ENCODE measurements around the gene CD177. TPM values are rescaled to one million over a fixed set of nuclear protein-coding genes. Genes with fewer than 3 reads are reported as not detected.
"Not testable (repeated sequence)": the region's sequence is repeated elsewhere in the genome, so short reads cannot be mapped to it uniquely, and the experiment has no call there.

CD177 gene
- total RNA-seq, 1 experiment from 2014 or later: not detected

DNA sequence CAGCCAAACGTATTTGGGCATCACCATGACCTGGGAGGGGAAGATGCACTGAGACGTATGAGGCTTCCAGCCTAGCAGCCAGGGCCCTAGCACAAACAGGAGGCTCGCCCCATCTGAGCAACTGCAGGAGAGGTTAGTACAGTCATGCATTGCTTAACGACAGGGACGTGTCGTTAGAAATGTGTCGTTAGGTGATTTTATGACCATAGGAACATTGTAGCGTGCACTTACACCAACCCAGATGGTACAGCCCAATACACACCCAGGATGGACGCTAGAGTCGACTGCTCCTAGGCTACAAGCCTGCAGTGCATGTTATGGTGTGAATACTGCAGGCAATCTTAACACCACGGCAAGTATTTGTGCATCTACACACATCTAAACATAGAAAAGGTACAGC, 9.3 kb downstream of the CD177 start:
- Histone ChIP-seq H3K4me1 (ENCODE audit: control insufficient read depth in 1 of 2, insufficient read depth in 2 of 2, low read length in 2 of 2) (no peaks in the 10 kb centered on the region), H3K27me3 (ENCODE audit: insufficient read depth, low read length) (peaks cover 8% of the 10 kb centered on the region), H3K4me3 (replicated peaks in 1 of 2; ENCODE audit: low read depth in 1 of 2, low read length in 2 of 2) (no peak overlapping the region), H3K27ac (ENCODE audit: low read depth, low read length) (no peak overlapping the region), H3K9ac (ENCODE audit: low read length) (no peak overlapping the region), H4K20me1 (ENCODE audit: insufficient read depth) (no peaks in the 10 kb centered on the region), H2AFZ (ENCODE audit: low read depth, low read length, poor library complexity, severe bottlenecking) (no peak overlapping the region), H3K79me2 (ENCODE audit: insufficient read depth, low read length) (no peaks in the 10 kb centered on the region), H3K36me3 (ENCODE audit: control insufficient read depth in 1 of 2, insufficient read depth in 2 of 2, low read length in 2 of 2) (no peaks in the 10 kb centered on the region), H3K9me3 (ENCODE audit: control insufficient read depth in 1 of 2, insufficient read depth in 1 of 2, low read depth in 1 of 2, low read length in 2 of 2) (no peaks in the 10 kb centered on the region), H3K4me2 (ENCODE audit: low read length) (no peak overlapping the region), H3K9me2 (ENCODE audit: insufficient read depth) (no peaks in the 10 kb centered on the region)
- DNase-seq (ENCODE audit: low read depth, low spot score) (no peak), ATAC-seq (no peak)
- intact Hi-C loops (cut with micrococcal nuclease): no loop called here
- TF ChIP-seq ELF1 (IDR thresholded peaks at IDR 0.05; ENCODE audit: borderline replicate concordance, low read depth) (no peak), SP1 (IDR thresholded peaks at IDR 0.05; ENCODE audit: low read depth) (no peak), RAD21 (IDR thresholded peaks at IDR 0.05; ENCODE audit: low read depth) (no peak), POLR2A (IDR thresholded peaks at IDR 0.05; ENCODE audit: borderline replicate concordance, extremely low read depth, insufficient read depth, insufficient read length) (no peak), SRF (IDR thresholded peaks at IDR 0.05; ENCODE audit: low read depth) (no peak), EZH2 (IDR thresholded peaks at IDR 0.05) (no peak), ZFX (IDR thresholded peaks at IDR 0.05) (no peak), ZNF274 (IDR thresholded peaks at IDR 0.05; ENCODE audit: low read depth, low read length) (no peak), SIN3A (IDR thresholded peaks at IDR 0.05; ENCODE audit: low read depth) (no peak), POLR2AphosphoS5 (IDR thresholded peaks at IDR 0.05; ENCODE audit: low read depth, low read length) (no peak), EGR1 (IDR thresholded peaks at IDR 0.05; ENCODE audit: low read depth) (no peak), CEBPB (IDR thresholded peaks at IDR 0.05; ENCODE audit: low read depth) (no peak), CBX3 (IDR thresholded peaks at IDR 0.05; ENCODE audit: low read depth) (no peak)
- TF ChIP-seq, protein P1, sequence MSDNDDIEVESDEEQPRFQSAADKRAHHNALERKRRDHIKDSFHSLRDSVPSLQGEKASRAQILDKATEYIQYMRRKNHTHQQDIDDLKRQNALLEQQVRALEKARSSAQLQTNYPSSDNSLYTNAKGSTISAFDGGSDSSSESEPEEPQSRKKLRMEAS (IDR thresholded peaks at IDR 0.05): no peak
- TF ChIP-seq, protein P2, sequence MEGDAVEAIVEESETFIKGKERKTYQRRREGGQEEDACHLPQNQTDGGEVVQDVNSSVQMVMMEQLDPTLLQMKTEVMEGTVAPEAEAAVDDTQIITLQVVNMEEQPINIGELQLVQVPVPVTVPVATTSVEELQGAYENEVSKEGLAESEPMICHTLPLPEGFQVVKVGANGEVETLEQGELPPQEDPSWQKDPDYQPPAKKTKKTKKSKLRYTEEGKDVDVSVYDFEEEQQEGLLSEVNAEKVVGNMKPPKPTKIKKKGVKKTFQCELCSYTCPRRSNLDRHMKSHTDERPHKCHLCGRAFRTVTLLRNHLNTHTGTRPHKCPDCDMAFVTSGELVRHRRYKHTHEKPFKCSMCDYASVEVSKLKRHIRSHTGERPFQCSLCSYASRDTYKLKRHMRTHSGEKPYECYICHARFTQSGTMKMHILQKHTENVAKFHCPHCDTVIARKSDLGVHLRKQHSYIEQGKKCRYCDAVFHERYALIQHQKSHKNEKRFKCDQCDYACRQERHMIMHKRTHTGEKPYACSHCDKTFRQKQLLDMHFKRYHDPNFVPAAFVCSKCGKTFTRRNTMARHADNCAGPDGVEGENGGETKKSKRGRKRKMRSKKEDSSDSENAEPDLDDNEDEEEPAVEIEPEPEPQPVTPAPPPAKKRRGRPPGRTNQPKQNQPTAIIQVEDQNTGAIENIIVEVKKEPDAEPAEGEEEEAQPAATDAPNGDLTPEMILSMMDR (IDR thresholded peaks at IDR 0.05 in 2 of 3, conservative IDR thresholded peaks at IDR 0.05 in 1 of 3; ENCODE audit: borderline replicate concordance in 1 of 3, insufficient read depth in 1 of 3, low read depth in 2 of 3, low read length in 2 of 3): no peak
- POLR2A ChIA-PET: no interaction called here
- BruUV-seq (replicated peaks): no TSS peak
- CTCF ChIA-PET: no interaction called here
- RAD21 ChIA-PET (ENCODE audit: low non-redundant PET in 1 of 2, low total read pairs in 2 of 2, uncharacterized antibody in 2 of 2, unreplicated experiment in 2 of 2): no interaction called here

DNA sequence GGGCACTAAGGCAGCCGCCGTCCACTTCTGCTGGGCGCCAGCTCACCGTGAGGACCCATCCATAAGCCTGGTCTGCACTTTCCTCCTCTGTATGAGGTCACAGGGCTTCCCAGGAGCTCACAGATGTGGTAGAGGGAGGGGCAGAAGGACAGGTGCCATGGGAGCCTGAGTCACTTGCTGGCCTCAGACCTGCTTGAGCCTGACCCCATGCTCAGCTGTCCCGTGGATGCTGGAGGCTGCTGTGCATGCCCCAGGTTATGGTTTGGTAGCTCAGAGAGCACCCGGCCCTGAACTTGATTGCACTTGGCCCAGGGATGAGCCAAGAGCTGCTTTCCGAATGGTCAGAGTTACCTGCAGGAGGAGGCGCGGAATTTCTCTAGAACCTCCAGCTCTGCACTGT, 12.2 kb downstream of the CD177 start:
- intact Hi-C loops (cut with micrococcal nuclease); H4K20me1 ChIP-seq (ENCODE audit: insufficient read depth); RAD21 ChIA-PET (ENCODE audit: low non-redundant PET in 1 of 2, low total read pairs in 2 of 2, uncharacterized antibody in 2 of 2, unreplicated experiment in 2 of 2): not testable (repeated sequence)

More for the DNA sequence above, 12.2 kb downstream of the CD177 start:
- H3K27me3 ChIP-seq (ENCODE audit: insufficient read depth, low read length): peaks cover 19% of the 10 kb centered on the region
- H3K9me3 ChIP-seq (ENCODE audit: control insufficient read depth in 1 of 2, insufficient read depth in 1 of 2, low read depth in 1 of 2, low read length in 2 of 2); CTCF ChIA-PET; H3K36me3 ChIP-seq (ENCODE audit: control insufficient read depth in 1 of 2, insufficient read depth in 2 of 2, low read length in 2 of 2); POLR2A ChIA-PET; H3K4me2 ChIP-seq (ENCODE audit: low read length); DNase-seq (ENCODE audit: low read depth, low spot score); H3K27ac ChIP-seq (ENCODE audit: low read depth, low read length); H3K9ac ChIP-seq (ENCODE audit: low read length); H3K9me2 ChIP-seq (ENCODE audit: insufficient read depth); H2AFZ ChIP-seq (ENCODE audit: low read depth, low read length, poor library complexity, severe bottlenecking); BruUV-seq (replicated peaks); H3K4me3 ChIP-seq (replicated peaks in 1 of 2; ENCODE audit: low read depth in 1 of 2, low read length in 2 of 2); ATAC-seq; H3K4me1 ChIP-seq (ENCODE audit: control insufficient read depth in 1 of 2, insufficient read depth in 2 of 2, low read length in 2 of 2); H3K79me2 ChIP-seq (ENCODE audit: insufficient read depth, low read length): not testable (repeated sequence)
